H9 (cell line): ENCODE results near the gene TMEM131. TPM values are rescaled to one million over a fixed set of nuclear protein-coding genes. Genes with fewer than 3 reads are reported as not detected.

Source experiments
- DNase-seq: peaks from one replicate; pipeline ENCODE4 v3.0.0-alpha.2; 2017
- H2AFZ ChIP-seq: one replicate; pipeline ENCODE4 v1.6.1; 2013; ENCODE audit warnings: mild to moderate bottlenecking, low read length, control low read depth, moderate library complexity
- H2AK5ac ChIP-seq: 2 replicates; pipeline ENCODE4 v1.6.1; 2013; ENCODE audit warnings: low read length, control low read depth, mixed read lengths; ENCODE audit not compliant: insufficient read length
- H2BK120ac ChIP-seq: one replicate; pipeline ENCODE4 v1.6.1; 2013; ENCODE audit warnings: low read depth, mild to moderate bottlenecking, low read length, control low read depth, inconsistent platforms; ENCODE audit not compliant: poor library complexity, severe bottlenecking
- H2BK12ac ChIP-seq: 2 replicates; pipeline ENCODE4 v1.6.1; 2013; ENCODE audit warnings: low read length, control low read depth, mixed read lengths, low read depth; ENCODE audit not compliant: insufficient read length
- H2BK15ac ChIP-seq: 2 replicates; pipeline ENCODE4 v1.6.1; 2013; ENCODE audit warnings: low read depth, low read length, control low read depth
- H2BK20ac ChIP-seq: one replicate; pipeline ENCODE4 v1.6.1; 2013; ENCODE audit warnings: low read depth, mild to moderate bottlenecking, low read length, control low read depth, inconsistent platforms; ENCODE audit not compliant: poor library complexity, severe bottlenecking
- H2BK5ac ChIP-seq: 2 replicates; pipeline ENCODE4 v1.6.1; 2013; ENCODE audit warnings: low read length, control low read depth, mixed read lengths; ENCODE audit not compliant: insufficient read length
- H3K14ac ChIP-seq: 2 replicates; pipeline ENCODE4 v1.6.1; 2013; ENCODE audit warnings: low read length, control low read depth; ENCODE audit not compliant: insufficient read depth
- H3K18ac ChIP-seq: 2 replicates; pipeline ENCODE4 v1.6.1; 2013; ENCODE audit warnings: low read depth, mild to moderate bottlenecking, mixed read lengths, low read length, control low read depth; ENCODE audit not compliant: insufficient read length
- H3K23ac ChIP-seq: 2 replicates; pipeline ENCODE4 v1.6.1; 2013; ENCODE audit warnings: low read length, control low read depth, mixed read lengths, low read depth; ENCODE audit not compliant: insufficient read length
- H3K23me2 ChIP-seq: 2 replicates; pipeline ENCODE4 v1.6.1; 2013; ENCODE audit warnings: low read depth, mild to moderate bottlenecking, mixed read lengths, low read length, control low read depth; ENCODE audit not compliant: insufficient read length, poor library complexity, severe bottlenecking
- H3K27ac ChIP-seq: 2 replicates; pipeline ENCODE4 v1.5.1; 2013; ENCODE audit warnings: low read length, control low read depth, mixed read lengths, low read depth; ENCODE audit not compliant: insufficient read length
- H3K27me3 ChIP-seq: 2 replicates; pipeline ENCODE4 v1.6.1; 2013; ENCODE audit warnings: low read length, control low read depth, inconsistent platforms; ENCODE audit not compliant: insufficient read depth
- H3K4ac ChIP-seq: 2 replicates; pipeline ENCODE4 v1.6.1; 2013; ENCODE audit warnings: low read depth, mild to moderate bottlenecking, control low read depth, inconsistent platforms, low read length, moderate library complexity
- H3K4me1 ChIP-seq: 2 replicates; pipeline ENCODE4 v1.6.1; 2013; ENCODE audit warnings: low read length, control low read depth, inconsistent platforms; ENCODE audit not compliant: insufficient read depth
- H3K4me2 ChIP-seq: 2 replicates; pipeline ENCODE4 v1.6.1; 2013; ENCODE audit warnings: low read length, control low read depth, mixed read lengths; ENCODE audit not compliant: insufficient read length, insufficient read depth
- H3K56ac ChIP-seq: 2 replicates; pipeline ENCODE4 v1.6.1; 2013; ENCODE audit warnings: low read depth, mild to moderate bottlenecking, mixed read lengths, low read length, control low read depth; ENCODE audit not compliant: insufficient read length
- H3K79me1 ChIP-seq: 2 replicates; pipeline ENCODE4 v1.6.1; 2013; ENCODE audit warnings: low read depth, mild to moderate bottlenecking, moderate library complexity, low read length, control low read depth, inconsistent platforms; ENCODE audit not compliant: insufficient read depth, poor library complexity, severe bottlenecking
- H3K79me2 ChIP-seq: 2 replicates; pipeline ENCODE4 v1.6.1; 2013; ENCODE audit warnings: low read length, control low read depth, inconsistent platforms; ENCODE audit not compliant: insufficient read depth
- H3K9ac ChIP-seq: 2 replicates; pipeline ENCODE4 v1.6.1; 2013; ENCODE audit warnings: low read length, control low read depth, mixed read lengths; ENCODE audit not compliant: insufficient read length; ENCODE audit errors: extremely low read depth
- H3K9me3 ChIP-seq: one replicate; pipeline ENCODE4 v1.6.1; 2013; ENCODE audit warnings: low read depth, low read length, inconsistent platforms; ENCODE audit not compliant: control insufficient read depth
- H3T11ph ChIP-seq: one replicate; pipeline ENCODE4 v1.6.1; 2013; ENCODE audit warnings: mild to moderate bottlenecking, low read length, control low read depth, inconsistent platforms
- H4K20me1 ChIP-seq: one replicate; pipeline ENCODE4 v1.6.1; 2013; ENCODE audit not compliant: control insufficient read depth, insufficient read length, insufficient read depth
- H4K5ac ChIP-seq: 2 replicates; pipeline ENCODE4 v1.6.1; 2013; ENCODE audit warnings: low read depth, mild to moderate bottlenecking, mixed read lengths, low read length, control low read depth; ENCODE audit not compliant: insufficient read length
- H4K8ac ChIP-seq: replicated peaks from 2 replicates; pipeline ENCODE4 v1.6.1; 2013; ENCODE audit warnings: low read length, control low read depth, mixed read lengths, low read depth; ENCODE audit not compliant: insufficient read length
- H4K91ac ChIP-seq: 2 replicates; pipeline ENCODE4 v1.6.1; 2013; ENCODE audit warnings: low read depth, mild to moderate bottlenecking, moderate library complexity, mixed read lengths, low read length, control low read depth; ENCODE audit not compliant: insufficient read length
- H3K27ac Mint-ChIP-seq, 3 experiments: 2 replicates in 2 of 3; 3 replicates in 1 of 3; pipeline ENCODE4 v1.8.0; 2020 to 2021; ENCODE audit warnings: mixed read lengths in 3 of 3, mild to moderate bottlenecking in 1 of 3, moderate library complexity in 1 of 3
- H3K27me3 Mint-ChIP-seq: 2 replicates; pipeline ENCODE4 v1.8.0; 2021; ENCODE audit warnings: low read depth, mild to moderate bottlenecking, moderate library complexity, mixed read lengths
- H3K36me3 Mint-ChIP-seq, 3 experiments: 2 replicates in 2 of 3; 3 replicates in 1 of 3; pipeline ENCODE4 v1.8.0; 2020 to 2021; ENCODE audit warnings: low read depth in 3 of 3, mixed read lengths in 3 of 3; ENCODE audit not compliant: insufficient read depth in 1 of 3
- H3K4me1 Mint-ChIP-seq, 2 experiments: 2 replicates each; pipeline ENCODE4 v1.8.0; 2020; ENCODE audit warnings: mixed read lengths in 2 of 2
- H3K4me3 Mint-ChIP-seq, 2 experiments: 2 replicates in 1 of 2; 3 replicates in 1 of 2; pipeline ENCODE4 v1.8.0; 2020 to 2021; ENCODE audit warnings: mild to moderate bottlenecking in 2 of 2, mixed read lengths in 2 of 2, moderate library complexity in 1 of 2
- H3K9me3 Mint-ChIP-seq, 2 experiments: 2 replicates in 1 of 2; 3 replicates in 1 of 2; pipeline ENCODE4 v1.8.0; 2020; ENCODE audit warnings: mild to moderate bottlenecking in 2 of 2, mixed read lengths in 2 of 2, moderate library complexity in 1 of 2
- CTCF ChIP-seq: fragments of 200-600 bp; sonication (generic); conservative IDR thresholded peaks from 3 replicates; pipeline ENCODE4 v1.8.0; 2021; ENCODE audit warnings: antibody characterized with exemption, mild to moderate bottlenecking
- WGBS: extraction: QIAGEN DNeasy Blood & Tissue Kit; methylation state at CpG from one replicate; pipeline ENCODE4 v1.1.7; 2013; ENCODE audit warnings: missing lambda C conversion rate, low lambda C conversion rate, mixed read lengths; ENCODE audit not compliant: insufficient read length; ENCODE audit errors: extremely low coverage; 5-methylcytosine and 5-hydroxymethylcytosine counted together
- total RNA-seq: library from RNA; stranded (reverse); gene quantifications from 2 replicates; pipeline ENCODE4 v1.2.1, GENCODE V29; 2021

The TMEM131 gene
- total RNA-seq, 1 experiment from 2014 or later = 20.9 TPM

- Histone ChIP-seq H3K79me2 (no peaks in the 10 kb centered on the region), H3K4me2 (no peak overlapping the region), H3K14ac (no peak overlapping the region), H2BK12ac (no peak overlapping the region), H3K9me3 (no peaks in the 10 kb centered on the region), H3K79me1 (no peaks in the 10 kb centered on the region), H3K27me3 (no peaks in the 10 kb centered on the region), H2AK5ac (no peak overlapping the region), H2BK5ac (no peak overlapping the region), H3K4ac (no peak overlapping the region), H3K23ac (no peak overlapping the region), H3T11ph (no peak overlapping the region), H3K9ac (no peak overlapping the region), H4K8ac (no peak overlapping the region), H4K5ac (no peak overlapping the region), H3K27ac (no peak overlapping the region), H2BK20ac (no peak overlapping the region), H3K23me2 (no peaks in the 10 kb centered on the region), H3K18ac (no peak overlapping the region), H3K4me1 (no peaks in the 10 kb centered on the region), H2AFZ (no peak overlapping the region), H4K20me1 (no peaks in the 10 kb centered on the region), H2BK15ac (no peak overlapping the region), H2BK120ac (no peak overlapping the region), H4K91ac (no peak overlapping the region), H3K56ac (no peak overlapping the region)
- Mint-ChIP-seq H3K4me3 (no peak overlapping the region), H3K27ac (no peak overlapping the region; a peak in 1 of 7 replicates), H3K9me3 (no peaks in the 10 kb centered on the region), H3K36me3 (peaks cover 0 to 4% (median 0%) of the 10 kb centered on the region in 3 experiments; a peak in 3 of 7 replicates), H3K27me3 (no peaks in the 10 kb centered on the region), H3K4me1 (peaks cover 10 to 11% of the 10 kb centered on the region in 2 experiments)
- DNase-seq = no peak
- TF ChIP-seq CTCF = no peak
- WGBS = no CpG with 5 or more reads among the region's 4 CpGs
Observed at GRCh38 chr2:97845133-97845532, 150.6 kb downstream of the TMEM131 start.
